COR-L47 (cell line): ENCODE measurements around the gene IL36B.
"Not testable (repeated sequence)": the region's sequence is repeated elsewhere in the genome, so short reads cannot be mapped to it uniquely, and the experiment has no call there.

Source experiments
- DNase-seq: peaks from one replicate; lab custom pipeline; 2025; lab: John Stamatoyannopoulos, UW

IL36B gene

DNA sequence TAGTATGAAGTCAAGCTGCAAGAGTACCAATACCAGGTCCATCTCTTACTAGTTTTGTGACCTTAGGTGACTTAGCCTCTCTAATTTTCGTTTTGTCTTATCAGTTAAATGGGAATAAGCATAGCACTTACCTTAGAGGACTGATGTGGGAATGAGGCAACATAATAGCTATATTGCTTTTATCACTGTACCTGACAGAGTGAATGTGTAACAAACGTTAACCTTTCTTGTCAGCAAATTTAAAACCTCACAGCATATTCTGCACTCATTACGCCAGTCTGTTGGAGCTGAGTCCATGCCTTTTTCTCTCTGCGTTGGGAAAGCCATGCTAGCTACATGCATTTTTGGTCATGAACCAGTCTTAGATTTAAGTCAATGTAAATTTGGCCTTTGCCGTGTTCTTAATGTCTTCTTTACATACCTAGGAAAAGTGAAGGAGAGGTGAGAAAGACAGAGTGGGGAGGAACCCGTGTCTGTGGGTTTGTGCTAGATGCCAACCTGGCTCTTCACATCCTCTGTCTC is at the start of gene IL36B:
IL36B (minus strand) TSS at position 472 of the 522 bp plus-strand sequence.
- no peak for DNase-seq

DNA sequence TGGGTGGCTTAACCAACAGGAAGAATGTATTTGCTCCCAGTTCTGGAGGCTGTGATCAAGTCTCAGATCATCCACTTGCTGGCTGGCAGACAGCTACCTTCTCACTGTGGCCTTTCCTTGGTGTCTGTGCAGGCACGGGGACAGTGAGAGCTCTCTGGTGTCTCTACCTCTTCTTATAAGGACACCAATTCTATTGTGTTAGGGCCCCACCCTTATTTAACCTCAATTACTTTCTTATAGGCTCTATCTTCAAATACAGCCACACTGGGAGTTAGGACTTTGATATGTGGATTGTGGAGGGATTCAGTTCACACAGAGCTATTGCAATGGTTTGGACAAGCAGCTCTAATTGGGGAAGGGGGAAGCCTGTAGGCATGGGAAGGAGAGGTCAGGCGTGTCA is 49.5 kb upstream of the IL36B start:
- DNase-seq, result no peak

DNA sequence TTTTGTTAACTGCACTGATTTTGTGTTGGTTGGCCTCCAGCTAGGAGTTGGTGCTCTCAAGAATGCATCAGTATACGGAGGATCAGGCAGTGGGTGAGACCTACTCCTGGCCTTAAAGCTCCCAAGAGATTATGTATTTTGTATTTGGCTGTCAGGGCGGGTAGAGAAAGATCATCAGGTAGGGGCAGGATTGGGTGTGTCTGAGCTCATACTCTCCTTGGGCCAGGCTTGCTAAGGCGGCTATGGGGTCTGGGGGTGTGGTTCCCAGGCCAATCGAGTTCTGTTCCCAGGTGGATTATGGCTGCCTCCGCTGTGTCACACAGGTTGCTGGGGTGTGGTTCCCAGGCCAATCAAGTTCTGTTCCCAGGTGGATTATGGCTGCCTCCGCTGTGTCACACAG is 45.9 kb upstream of the IL36B start:
- DNase-seq, result no peak

DNA sequence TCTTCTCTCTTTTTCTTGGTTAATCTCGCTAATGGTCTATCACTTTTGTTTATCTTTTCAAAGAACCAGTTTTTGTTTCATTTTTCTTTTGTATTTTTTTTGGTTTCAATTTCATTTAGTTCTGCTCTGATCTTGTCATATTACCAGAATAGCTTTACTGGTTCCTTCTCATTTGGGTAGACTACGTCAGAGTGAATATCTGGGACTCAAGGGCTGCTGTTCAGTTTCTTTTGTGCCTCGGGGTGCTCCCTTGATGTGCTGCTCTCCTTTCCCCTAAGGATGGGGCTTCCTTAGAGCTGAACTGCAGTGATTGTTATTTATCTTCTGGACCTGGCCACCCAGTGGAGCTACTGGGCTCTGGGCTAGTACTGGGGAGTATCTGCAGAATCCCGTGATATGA is 45.4 kb upstream of the IL36B start:
- no peak for DNase-seq

DNA sequence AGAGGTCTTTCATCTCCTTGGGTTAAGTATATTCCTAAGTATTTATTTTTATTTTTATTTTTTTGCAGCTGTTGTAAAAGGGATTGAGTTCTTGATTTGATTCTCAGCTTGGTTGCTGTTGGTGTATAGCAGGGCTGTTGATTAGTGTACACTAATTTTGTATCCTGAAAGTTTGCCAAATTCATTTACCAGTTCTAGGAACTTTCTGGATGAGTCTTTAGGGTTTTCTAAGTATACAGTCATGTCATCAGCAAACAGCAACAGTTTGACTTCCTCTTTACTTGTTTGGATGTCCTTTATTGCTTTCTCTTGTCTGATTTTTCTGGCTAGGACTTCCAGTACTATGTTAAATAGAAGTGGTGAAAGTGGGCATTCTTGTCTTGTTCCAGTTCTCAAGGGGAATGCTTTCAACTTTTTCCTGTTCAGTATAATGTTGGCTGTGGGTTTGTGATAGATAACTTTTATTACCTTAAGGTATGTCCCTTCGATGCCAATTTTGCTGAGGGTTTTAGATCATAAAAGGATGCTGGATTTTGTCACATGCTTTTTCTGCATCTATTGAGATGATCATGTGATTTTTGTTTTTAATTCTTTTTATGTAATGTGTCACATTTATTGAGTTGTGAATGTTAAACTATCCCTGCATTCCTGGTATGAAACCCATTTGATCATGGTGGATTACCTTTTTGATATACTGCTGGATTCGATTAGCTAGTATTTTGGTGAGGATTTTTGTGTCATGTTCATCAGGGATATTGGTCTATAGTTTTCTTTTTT is 44.4 kb upstream of the IL36B start:
- DNase-seq, result not testable (repeated sequence)

DNA sequence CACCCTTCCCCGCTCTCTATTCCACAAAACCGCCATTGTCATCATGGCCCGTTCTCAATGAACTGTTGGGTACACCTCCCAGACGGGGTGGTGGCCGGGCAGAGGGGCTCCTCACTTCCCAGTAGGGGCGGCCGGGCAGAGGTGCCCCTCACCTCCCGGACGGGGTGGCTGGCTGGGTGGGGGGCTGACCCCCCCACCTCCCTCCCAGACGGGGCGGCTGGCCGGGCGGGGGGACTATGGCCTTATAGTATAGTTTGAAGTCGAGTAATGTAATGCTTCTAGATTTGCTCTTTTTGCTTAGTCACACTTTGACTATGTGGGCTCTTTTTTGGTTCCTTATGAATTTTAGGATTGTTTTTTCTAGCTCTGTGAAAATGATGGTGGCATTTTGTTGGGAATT is 43.6 kb upstream of the IL36B start:
- not testable (repeated sequence) for DNase-seq

DNA sequence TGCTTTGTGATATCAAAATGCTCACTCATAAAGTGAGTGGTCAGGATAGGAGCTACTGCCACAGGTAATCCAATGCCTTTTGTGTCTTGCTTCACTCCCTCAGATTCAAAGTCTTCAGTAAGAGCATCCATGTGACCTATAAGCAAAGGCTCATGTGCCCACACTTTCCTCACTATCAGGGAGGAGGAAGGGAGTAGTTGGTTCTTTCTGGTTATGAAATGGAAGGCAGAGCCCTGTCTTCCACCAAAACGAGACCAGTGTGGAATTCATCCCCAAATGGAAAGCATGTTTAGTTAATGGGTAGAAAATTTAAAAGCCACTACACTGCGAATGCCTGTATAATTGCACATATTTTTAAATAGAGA is 40.9 kb upstream of the IL36B start:
- DNase-seq, result no peak

DNA sequence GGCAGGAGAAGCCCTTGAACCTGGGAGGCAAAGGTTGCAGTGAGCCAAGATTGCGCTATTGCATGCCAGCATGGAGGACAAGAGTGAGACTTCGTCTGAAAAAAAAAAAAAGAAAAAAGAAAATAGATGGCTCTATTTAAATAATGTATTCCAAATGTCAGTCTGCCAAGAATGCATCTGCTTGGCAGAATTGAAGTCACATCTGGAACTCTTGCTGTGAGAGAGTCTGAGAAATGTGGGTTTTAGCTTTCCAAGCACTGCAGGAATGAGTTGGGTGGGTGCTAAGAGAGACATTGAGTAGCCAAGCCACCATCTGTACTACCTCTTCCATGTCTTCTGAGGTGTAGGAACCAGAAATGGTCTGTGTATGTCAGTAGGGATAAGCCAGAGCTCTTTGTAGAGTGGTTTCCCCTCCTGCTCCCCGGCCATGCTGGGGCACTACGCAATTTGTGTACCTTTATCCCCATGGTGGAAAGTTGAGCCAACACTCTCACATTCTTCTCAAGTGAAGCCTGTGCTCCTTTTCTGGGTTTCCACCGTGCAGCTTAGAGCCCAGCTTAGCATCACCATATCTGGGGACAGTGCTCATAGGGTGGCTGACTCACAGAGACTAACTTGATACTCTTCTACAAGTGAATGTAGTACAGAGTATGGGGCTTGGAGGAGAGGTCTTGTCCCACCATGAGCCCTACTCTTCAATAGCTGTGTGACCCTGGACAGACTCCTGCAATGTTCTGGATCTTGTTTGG is 40.4 kb upstream of the IL36B start:
- no peak for DNase-seq

DNA sequence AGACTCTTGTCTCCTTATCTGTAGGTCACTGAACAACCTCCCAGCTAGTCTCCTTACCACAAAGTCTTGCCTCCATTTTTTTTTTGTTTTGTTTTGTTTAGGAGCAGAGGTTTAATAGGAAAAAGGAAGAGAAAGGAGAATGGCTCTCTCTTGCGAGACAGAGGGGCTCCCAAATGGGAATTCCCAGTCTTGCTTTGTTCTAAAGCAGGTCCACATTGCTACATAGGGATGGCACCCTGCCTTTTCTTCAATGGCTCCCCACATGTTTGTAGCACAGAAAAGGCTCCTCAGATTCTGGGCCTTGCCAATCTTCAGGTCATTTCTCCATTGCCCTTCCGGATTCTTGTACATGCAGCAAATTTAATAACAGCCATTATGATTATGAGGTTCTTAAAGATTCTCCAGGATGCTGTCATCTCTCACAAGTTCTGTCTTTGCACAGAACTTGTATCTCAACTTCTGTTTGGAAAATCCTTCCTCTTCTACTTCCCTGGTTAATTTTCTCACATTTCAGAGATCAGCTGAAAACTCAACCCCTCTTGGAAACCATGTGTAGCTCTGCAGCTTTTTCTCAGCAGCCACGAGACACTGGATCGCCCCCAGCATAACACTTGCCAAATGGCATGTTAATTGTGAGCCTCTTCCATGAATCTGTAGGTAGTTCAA is 38.7 kb upstream of the IL36B start:
- no peak for DNase-seq

DNA sequence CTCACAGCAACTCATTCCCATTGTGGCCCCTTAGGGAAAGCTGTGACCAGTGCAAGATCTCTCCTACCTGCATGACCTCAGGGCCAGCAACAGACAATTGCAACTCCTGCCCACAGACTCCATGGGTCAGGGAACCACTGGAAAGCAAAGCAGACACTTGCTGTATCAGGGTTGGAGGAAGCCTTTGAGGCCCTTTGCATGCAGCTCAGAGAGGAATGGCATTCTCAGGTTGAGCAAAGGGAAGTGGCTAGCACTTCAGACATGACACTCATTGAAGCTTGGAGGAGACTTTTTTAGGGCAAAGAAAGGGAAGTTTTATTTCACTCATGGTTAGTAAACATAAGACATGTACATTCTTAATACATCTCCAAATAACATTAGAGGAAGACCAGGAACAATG is 37.2 kb upstream of the IL36B start:
- DNase-seq, result no peak

DNA sequence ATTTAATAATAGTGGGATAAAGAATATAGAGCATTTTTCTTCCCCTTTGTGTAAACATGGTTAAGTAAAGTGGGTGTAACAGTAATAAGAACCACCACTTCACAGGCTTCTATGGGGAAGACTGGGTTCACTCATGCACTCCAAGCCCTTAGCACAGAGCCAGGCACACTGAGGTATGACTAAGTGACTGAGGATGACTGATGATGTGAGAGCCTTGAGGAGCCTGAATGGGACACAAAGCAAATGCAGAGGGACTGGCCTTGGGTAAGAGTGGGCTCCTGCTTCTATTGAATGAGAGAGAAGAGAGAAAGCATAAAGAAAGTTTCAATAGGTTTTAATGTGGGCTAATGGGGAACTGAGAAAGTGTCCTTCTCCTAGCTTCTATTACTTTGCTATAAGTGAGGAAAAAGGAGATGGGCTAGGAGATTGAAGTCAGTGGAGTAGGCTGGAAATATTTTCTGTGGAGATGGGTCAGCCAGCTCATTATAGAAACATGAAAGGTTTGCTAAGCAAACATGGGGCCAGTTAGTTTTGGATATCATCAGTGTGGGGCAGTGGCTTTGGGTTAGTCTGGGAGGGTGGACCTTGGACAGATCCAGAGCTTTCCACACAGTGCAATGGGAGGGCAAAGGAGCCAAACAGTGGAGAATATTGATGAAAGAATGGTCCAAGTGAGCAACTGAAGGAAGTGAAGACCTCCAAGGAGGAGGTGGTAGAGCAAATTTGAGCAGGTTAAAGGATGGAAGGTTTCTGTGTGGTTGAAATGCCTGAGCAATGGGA is 35.7 kb upstream of the IL36B start:
- DNase-seq, result no peak

DNA sequence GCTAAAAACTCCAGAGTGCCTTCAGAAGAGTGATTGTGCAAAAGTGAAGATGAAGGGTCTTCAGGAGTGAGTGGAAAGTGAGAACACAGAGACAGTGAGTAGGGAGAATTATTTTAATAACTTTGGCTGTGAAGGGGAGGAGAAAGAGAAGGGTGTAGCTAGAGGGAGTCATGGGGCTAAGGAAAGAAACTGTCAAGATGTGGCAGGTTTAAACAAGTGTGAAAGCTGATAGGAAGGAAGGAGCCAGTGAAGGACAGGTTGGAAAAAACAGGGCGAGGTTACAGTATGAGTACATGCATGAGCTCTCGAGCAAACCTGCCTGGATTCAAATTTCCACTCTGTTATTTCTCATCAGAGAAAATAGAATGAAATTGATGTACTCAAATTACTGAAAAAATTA is 32.9 kb upstream of the IL36B start:
- no peak for DNase-seq

DNA sequence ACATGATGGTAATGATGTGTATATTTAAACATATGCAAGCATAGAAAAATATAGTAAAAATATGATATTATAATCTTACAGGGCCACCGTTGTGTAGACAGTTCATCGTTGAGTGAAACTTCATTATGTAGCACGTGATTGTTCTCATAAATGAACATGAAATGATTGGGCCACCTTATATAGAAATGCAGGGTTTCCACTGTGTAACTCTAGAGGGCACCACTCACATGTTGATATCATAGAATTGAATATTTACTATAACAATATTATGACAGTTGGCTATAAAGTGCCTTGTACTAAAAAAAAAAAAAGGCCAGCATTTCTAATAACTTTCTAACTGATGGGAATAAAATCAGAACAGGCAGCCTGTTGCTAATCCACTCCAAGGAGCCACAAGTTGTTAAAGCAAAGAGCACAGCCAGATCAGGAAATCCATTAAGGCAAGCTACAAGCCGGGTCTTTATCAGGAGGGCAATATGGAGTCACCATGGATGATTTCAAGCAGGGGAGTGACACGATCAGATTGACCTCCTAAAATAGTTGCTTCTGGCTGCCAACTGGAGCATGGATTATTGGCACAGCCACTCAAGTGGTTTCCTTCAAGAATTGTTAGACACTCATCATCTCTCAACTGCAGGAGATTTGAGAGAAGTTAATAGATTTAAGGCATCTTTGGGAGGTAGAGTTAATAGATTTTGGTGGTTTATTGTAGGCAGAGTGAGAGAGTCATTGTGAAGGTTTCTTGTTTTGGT is 31.8 kb upstream of the IL36B start:
- DNase-seq, result peak; percentile 7

DNA sequence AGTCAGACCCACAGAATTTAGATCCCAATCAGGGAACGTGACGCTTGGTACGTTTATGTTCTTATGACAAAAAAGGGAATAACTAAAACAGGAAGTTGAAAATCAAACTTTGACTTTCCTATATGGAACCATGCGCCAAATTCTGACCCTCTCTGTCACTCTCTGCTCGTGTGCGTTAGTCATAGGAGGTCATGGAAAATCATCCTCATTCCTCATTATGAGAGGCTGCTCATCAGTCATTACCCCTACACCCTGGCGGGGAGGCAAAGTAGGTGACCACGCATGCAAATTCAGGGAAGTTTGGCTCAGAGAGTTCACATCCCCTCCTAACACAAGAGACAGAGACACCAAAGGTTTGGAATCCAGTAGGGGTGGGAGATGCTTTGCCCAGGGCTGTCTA is 30.6 kb upstream of the IL36B start:
- DNase-seq, result no peak

DNA sequence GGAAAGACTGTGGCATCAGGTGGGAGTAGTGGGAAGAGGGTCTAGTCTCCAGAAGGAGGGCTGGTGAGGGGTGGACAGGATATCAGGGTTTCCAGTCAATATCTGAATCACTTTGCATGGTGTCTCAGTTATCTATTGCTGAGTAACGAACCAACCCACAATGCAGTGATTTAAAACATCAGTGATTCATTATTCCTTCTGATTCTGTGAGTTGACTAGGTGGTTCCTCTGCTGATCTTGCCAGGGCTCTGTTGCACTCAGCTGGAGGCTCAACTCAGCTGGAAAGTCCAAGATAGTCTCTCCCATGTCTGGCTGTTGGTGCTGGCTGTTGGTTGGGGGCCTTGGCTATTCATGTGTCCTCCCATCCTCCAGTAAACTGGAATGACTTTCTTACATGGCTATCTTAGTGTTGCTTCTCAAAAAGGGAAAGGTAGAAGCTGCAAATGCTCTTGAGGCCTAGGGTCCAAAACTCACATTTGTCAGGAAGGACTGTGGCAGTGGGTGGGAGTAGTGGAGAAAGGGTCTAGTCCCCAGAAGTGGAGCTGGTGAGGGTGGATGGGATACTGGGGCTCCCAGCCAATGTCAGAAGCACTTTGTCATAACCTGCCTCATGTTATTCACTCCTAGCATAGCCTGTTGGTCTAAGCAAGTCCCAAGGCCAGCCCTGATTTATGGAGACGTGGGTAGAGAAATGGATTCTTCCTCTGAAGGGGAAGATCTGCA is 29.0 kb upstream of the IL36B start:
- no peak for DNase-seq

DNA sequence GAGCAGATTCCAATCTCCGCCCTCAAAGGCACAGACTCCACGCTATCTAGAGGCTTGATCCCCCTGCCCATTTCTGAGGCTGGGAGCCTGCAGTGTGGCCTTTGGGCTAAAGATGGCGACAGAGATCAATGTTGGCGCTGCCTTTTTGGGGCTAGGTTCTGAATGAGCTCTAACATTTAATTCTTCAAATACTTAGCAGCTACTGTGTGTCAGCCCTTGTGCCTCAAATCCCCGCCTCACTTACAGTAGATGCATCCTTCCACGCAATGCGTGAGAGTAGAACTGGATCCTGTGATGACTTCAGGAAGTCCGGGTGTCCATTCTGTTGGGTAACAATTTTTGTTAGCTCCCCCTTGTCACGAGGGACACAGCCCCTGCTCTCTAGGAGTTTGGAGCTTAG is 27.5 kb upstream of the IL36B start:
- DNase-seq, result peak; percentile 18

DNA sequence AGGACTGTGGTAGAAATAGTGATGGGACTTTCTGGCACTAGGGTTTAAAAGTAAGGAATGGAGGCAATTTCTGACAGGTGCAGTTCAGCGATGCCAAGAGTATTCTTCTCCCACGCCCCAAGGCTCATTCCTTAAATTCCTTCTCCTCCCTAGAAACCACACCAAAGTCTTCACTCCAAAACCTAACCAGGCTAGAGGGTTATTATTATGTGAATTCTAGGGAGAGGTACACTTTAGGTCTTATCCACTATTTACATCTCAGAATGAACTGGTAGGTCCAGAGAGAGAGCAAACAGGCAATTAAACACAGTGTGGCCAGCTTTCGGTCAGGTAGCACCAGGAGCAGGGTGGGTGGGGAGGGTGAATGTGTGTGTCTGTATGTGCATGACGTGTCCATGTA is 26.5 kb upstream of the IL36B start:
- no peak for DNase-seq

DNA sequence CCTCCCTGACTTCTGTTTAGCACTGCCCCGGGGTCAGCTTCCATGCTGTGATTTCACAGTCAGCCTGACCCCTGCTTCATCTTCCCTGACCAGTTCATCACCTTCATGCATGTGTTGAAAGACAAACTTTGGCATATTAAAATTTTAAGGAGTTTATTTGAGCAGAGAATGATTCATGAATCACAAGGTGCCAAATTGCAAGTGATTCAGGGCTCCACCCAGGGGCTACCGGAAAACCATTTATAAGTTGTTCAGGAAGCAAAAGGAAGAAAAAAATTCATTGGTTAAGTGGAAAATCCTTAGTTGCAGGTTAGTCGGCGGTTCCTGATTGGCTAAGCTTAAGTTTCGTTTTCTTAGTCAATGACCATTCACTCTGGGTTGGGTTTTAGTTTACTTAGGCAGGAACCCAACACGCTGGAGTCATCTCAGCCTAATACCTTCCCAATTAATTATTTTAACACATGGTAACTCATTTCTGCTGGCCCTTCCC is 25.7 kb upstream of the IL36B start:
- no peak for DNase-seq

DNA sequence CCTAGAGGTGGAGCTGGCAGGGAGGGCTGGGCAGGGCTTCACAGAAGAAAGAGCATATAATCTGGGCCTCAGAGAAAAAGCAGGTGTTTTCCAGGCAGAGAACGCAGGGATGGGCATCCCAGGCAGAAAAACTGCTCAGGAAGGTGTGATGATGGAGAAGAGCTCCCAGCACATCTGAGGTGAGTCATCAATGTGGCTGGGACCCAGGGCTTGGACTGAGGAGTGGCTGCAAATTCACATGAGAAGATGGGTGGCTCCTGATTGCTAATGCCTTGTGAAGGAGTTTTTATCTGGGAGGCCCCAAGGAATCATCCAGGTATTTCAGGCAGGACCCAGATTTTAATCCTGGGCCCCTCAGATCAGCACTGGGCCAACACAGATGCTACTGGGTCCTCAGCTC is 25.3 kb upstream of the IL36B start:
- no peak for DNase-seq

DNA sequence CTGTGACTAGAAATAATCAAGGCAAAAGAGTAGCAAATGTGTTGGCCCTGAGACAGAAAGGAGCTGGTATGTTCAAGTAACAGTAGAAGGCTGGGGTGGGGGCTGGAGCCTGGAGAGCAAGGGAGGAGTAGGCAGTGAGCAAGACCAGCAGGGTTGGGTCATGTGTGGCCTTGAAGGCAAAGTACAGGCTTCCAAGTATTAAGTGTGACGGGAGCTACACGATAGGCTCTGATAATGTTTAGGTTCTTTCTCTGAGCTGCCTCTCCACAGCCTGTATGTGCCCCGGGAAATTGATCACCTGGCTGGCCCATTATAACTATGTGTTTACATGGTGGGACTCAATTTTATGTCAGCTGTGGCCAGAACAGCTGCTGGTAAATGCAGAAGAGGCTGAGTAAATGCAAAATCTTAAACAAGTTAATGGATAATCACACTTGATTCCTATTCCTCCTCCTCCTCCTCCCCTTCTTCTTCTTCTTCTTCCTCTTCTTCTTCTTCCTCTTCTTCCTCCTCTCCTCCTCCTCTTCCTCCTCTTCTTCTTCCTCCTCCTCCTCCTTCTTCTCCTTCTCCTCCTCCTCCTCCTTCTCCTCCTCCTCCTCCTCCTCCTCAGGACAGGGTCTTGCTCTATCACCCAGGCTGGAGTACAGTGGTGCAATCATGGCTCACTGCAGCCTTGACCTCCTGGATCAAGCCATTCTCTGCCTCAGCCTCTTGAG is 24.4 kb upstream of the IL36B start:
- no peak for DNase-seq
